Endodermal cell (in vitro differentiated cells): ENCODE results near the gene NLRP14. TPM values are rescaled to one million over a fixed set of nuclear protein-coding genes. Genes with fewer than 3 reads are reported as not detected.

ENCODE experiments used
- DNase-seq: peaks from one replicate; pipeline ENCODE4 v3.0.0-alpha.2; 2017
- H3K27ac ChIP-seq: 2 replicates; pipeline ENCODE4 v1.5.1; 2013; ENCODE audit warnings: mild to moderate bottlenecking, low read depth, low read length, moderate library complexity
- H3K27me3 ChIP-seq: 2 replicates; pipeline ENCODE4 v1.6.1; 2013; ENCODE audit warnings: mild to moderate bottlenecking, low read length, moderate library complexity; ENCODE audit not compliant: insufficient read depth, control insufficient read depth, poor library complexity, severe bottlenecking
- H3K36me3 ChIP-seq: 2 replicates; pipeline ENCODE4 v1.7.0; 2013; ENCODE audit warnings: mild to moderate bottlenecking, low read length, moderate library complexity; ENCODE audit not compliant: control insufficient read depth, insufficient read depth
- H3K4me1 ChIP-seq: one replicate; pipeline ENCODE4 v1.7.0; 2013; ENCODE audit warnings: low read length; ENCODE audit not compliant: control insufficient read depth, insufficient read depth
- H3K4me3 ChIP-seq: 2 replicates; pipeline ENCODE4 v1.5.1; 2013; ENCODE audit warnings: mild to moderate bottlenecking, low read length, moderate library complexity
- H3K9ac ChIP-seq: 2 replicates; pipeline ENCODE4 v1.6.1; 2013; ENCODE audit warnings: mild to moderate bottlenecking, low read length, moderate library complexity; ENCODE audit not compliant: poor library complexity, severe bottlenecking; ENCODE audit errors: extremely low read depth
- H3K9me3 ChIP-seq: 2 replicates; pipeline ENCODE4 v1.6.1; 2013; ENCODE audit warnings: mild to moderate bottlenecking, low read length, moderate library complexity; ENCODE audit not compliant: control insufficient read depth
- H3K27ac Mint-ChIP-seq: 2 replicates; pipeline ENCODE4 v1.8.0; 2020; ENCODE audit warnings: mixed read lengths
- H3K27me3 Mint-ChIP-seq: 2 replicates; pipeline ENCODE4 v1.8.0; 2021; ENCODE audit warnings: mild to moderate bottlenecking, mixed read lengths; ENCODE audit not compliant: insufficient read depth
- H3K36me3 Mint-ChIP-seq: 2 replicates; pipeline ENCODE4 v1.8.0; 2020; ENCODE audit warnings: low read depth, mixed read lengths
- H3K4me1 Mint-ChIP-seq: 2 replicates; pipeline ENCODE4 v1.8.0; 2020; ENCODE audit warnings: mixed read lengths
- H3K4me3 Mint-ChIP-seq: 2 replicates; pipeline ENCODE4 v1.8.0; 2020; ENCODE audit warnings: mild to moderate bottlenecking, moderate library complexity, mixed read lengths
- H3K9me3 Mint-ChIP-seq: 2 replicates; pipeline ENCODE4 v1.8.0; 2020; ENCODE audit warnings: mild to moderate bottlenecking, mixed read lengths
- WGBS, 2 experiments: methylation state at CpG; one replicate each; pipeline versions ENCODE4 v1.1.5 to v1.1.7; 2013; ENCODE audit warnings: missing lambda C conversion rate in 2 of 2, mixed read lengths in 1 of 2; ENCODE audit not compliant: insufficient coverage in 1 of 2, insufficient read length in 1 of 2; 5-methylcytosine and 5-hydroxymethylcytosine counted together
- long read RNA-seq, 4 experiments: library from polyadenylated mRNA in 2 of 4; library from RNA in 1 of 4; library from capped mRNA in 1 of 4; stranded (forward) in 3 of 4; unstranded in 1 of 4; transcript quantifications; one replicate each; pipeline ENCODE4 v2.0.0, GENCODE V29; 2020 to 2021; ENCODE audit warnings: inconsistent platforms in 1 of 4
- polyA plus RNA-seq, 2 experiments: library from polyadenylated mRNA; stranded (reverse); fragments of 50-300 nt; gene quantifications; one replicate each; pipeline ENCODE4 v1.2.3, GENCODE V29; 2013
- total RNA-seq, 2 donors: library from RNA; stranded (reverse); fragmentation: NEBNext Ultra II Directional in 1 of 2; extraction: Animal tissue kit (Norgen Biotek cat#: 25700) in 1 of 2; gene quantifications; 2 replicates in 1 of 2; 3 replicates in 1 of 2; pipeline ENCODE4 v1.2.1, GENCODE V29; 2021
- TF ChIP-seq, protein P1 (sequence below): fragments of 200-600 bp; sonication (generic); conservative IDR thresholded peaks from 2 replicates; pipeline ENCODE4 v1.5.0; 2021; ENCODE audit warnings: antibody characterized with exemption, mild to moderate bottlenecking

The NLRP14 gene, protein sequence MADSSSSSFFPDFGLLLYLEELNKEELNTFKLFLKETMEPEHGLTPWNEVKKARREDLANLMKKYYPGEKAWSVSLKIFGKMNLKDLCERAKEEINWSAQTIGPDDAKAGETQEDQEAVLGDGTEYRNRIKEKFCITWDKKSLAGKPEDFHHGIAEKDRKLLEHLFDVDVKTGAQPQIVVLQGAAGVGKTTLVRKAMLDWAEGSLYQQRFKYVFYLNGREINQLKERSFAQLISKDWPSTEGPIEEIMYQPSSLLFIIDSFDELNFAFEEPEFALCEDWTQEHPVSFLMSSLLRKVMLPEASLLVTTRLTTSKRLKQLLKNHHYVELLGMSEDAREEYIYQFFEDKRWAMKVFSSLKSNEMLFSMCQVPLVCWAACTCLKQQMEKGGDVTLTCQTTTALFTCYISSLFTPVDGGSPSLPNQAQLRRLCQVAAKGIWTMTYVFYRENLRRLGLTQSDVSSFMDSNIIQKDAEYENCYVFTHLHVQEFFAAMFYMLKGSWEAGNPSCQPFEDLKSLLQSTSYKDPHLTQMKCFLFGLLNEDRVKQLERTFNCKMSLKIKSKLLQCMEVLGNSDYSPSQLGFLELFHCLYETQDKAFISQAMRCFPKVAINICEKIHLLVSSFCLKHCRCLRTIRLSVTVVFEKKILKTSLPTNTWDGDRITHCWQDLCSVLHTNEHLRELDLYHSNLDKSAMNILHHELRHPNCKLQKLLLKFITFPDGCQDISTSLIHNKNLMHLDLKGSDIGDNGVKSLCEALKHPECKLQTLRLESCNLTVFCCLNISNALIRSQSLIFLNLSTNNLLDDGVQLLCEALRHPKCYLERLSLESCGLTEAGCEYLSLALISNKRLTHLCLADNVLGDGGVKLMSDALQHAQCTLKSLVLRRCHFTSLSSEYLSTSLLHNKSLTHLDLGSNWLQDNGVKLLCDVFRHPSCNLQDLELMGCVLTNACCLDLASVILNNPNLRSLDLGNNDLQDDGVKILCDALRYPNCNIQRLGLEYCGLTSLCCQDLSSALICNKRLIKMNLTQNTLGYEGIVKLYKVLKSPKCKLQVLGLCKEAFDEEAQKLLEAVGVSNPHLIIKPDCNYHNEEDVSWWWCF
- total RNA-seq: under 1 TPM; 0.33 to 0.66 TPM
- 0.07 TPM for polyA plus RNA-seq (2013, experiment 1 of 2)
- not detected for polyA plus RNA-seq (2013, experiment 2 of 2)
- long read RNA-seq, experiment 1: 0 reads
- long read RNA-seq, experiment 2, partial matches to known transcripts: 0 of 1 reads
- long read RNA-seq, experiment 2, other reads (novel, unspliced or antisense): 1 of 1 reads
- long read RNA-seq, experiment 3, partial matches to known transcripts: 0 of 1 reads
- long read RNA-seq, experiment 3, other reads (novel, unspliced or antisense): 1 of 1 reads
- long read RNA-seq, experiment 4: 0 reads

DNA sequence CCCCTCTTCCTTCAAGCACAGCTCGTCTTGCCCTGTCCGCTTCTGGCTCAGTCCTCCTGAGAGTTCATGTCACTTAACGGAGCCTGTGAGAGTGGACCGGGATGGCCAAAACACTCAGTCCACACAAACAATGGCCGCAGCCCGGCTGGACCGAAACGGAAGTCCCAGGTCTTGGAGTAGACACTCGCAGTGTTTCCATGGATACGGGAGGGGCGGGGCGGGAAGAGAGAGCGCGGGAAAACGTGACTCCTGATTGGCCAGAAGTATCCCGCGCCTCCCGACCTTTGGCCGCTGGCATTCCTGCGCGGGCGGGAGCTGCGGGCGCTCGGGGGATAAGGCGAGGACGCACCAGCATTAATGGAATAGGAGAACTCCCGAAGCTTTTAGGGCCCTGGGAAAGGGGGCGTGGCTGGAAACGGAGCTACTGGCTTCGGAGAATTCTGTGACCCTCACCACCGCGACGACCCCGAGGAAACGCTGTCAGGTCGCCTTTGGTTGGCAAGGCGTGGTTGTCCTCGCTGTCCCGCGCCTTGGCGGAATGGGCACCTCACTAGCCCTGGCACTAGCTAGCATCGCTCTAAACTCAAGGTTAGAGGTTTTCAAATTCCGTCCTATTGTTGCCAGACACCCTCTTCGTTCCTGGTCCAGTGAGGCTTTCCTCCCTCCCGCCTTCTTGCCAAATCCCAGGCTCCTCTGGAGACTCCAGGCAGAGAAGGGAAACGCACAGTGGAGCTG is at the start of gene NLRP14, which contains the start of gene ZNF214:
NLRP14 (plus strand) TSS at position 297 of the 735 bp plus-strand sequence. CDS start 18,108 bp downstream, outside the sequence.
ZNF214 (minus strand) TSS at position 164 of the 735 bp plus-strand sequence. CDS start 17,511 bp downstream, outside the sequence.
- Histone ChIP-seq H3K9ac (peak within 1 kb of the TSS; percentile 85), H3K27ac (peak within 1 kb of the TSS; percentile 73), H3K36me3 (no peaks in the 10 kb centered on the region), H3K27me3 (peaks cover 17% of the 10 kb centered on the region), H3K4me1 (no peaks in the 10 kb centered on the region), H3K9me3 (no peaks in the 10 kb centered on the region), H3K4me3 (peak within 1 kb of the TSS; percentile 98)
- WGBS, 2 experiments: 6 to 10% methylated on average over 31 to 47 of the region's 47 CpGs
- Mint-ChIP-seq H3K4me3 (peak within 1 kb of the TSS; percentile 96), H3K36me3 (peaks cover 4% of the 10 kb centered on the region), H3K4me1 (peaks cover 3% of the 10 kb centered on the region), H3K27ac (peak within 1 kb of the TSS; percentile 98), H3K27me3 (peaks cover 12% of the 10 kb centered on the region), H3K9me3 (no peaks in the 10 kb centered on the region)
- peak; percentile 98 for DNase-seq
- TF ChIP-seq, protein P1, sequence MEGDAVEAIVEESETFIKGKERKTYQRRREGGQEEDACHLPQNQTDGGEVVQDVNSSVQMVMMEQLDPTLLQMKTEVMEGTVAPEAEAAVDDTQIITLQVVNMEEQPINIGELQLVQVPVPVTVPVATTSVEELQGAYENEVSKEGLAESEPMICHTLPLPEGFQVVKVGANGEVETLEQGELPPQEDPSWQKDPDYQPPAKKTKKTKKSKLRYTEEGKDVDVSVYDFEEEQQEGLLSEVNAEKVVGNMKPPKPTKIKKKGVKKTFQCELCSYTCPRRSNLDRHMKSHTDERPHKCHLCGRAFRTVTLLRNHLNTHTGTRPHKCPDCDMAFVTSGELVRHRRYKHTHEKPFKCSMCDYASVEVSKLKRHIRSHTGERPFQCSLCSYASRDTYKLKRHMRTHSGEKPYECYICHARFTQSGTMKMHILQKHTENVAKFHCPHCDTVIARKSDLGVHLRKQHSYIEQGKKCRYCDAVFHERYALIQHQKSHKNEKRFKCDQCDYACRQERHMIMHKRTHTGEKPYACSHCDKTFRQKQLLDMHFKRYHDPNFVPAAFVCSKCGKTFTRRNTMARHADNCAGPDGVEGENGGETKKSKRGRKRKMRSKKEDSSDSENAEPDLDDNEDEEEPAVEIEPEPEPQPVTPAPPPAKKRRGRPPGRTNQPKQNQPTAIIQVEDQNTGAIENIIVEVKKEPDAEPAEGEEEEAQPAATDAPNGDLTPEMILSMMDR: no peak

DNA sequence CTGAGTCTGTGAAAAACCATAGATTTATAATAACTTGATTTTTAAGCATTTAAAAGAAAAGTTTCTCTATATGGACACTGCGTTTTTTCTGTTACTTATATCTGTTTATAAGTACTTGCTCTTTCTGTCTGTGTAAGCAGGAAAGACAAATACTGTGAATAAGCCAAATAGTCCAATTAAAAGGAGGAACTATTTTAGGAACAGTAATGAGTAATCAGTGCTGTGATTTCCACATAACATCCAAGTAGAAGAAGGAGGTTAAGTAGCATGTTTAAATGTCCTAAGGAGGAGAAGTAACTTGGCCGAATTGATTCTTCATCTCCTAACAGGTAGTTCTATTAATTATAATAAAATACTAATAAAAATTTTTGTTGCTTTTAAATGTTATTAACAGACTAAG is 40.9 kb upstream of the NLRP14 start:
- H3K36me3 ChIP-seq: no peaks in the 10 kb centered on the region
- no peaks in the 10 kb centered on the region for H3K9me3 Mint-ChIP-seq
- H3K27me3 ChIP-seq: no peaks in the 10 kb centered on the region
- H3K27ac ChIP-seq: no peak overlapping the region
- no peaks in the 10 kb centered on the region for H3K9me3 ChIP-seq
- H3K4me3 ChIP-seq: no peak overlapping the region
- TF ChIP-seq, protein P1: no peak
- no peaks in the 10 kb centered on the region for H3K36me3 Mint-ChIP-seq
- no peak for DNase-seq
- no peaks in the 10 kb centered on the region for H3K4me1 ChIP-seq
- no peak overlapping the region for H3K4me3 Mint-ChIP-seq
- H3K4me1 Mint-ChIP-seq: no peaks in the 10 kb centered on the region
- H3K27me3 Mint-ChIP-seq: no peaks in the 10 kb centered on the region
- H3K27ac Mint-ChIP-seq: no peak overlapping the region
- H3K9ac ChIP-seq: no peak overlapping the region
- 93% methylated on average over 1 of the region's 2 CpGs; no CpG with 5 or more reads in 1 of the 2 experiments for WGBS, 2 experiments
